Mucosa of rectum (tissue), 2 donors: Measurements from ENCODE around the gene GJA3.
A peak's percentile ranks its signal among the peaks of the same experiment; 100 is the strongest.

Experiments
- H3K27ac ChIP-seq, 2 donors: one replicate each; pipeline ENCODE4 v1.7.0; 2013; ENCODE audit warnings: inconsistent platforms in 2 of 2, low read depth in 2 of 2, low read length in 2 of 2
- H3K27me3 ChIP-seq, 2 donors: one replicate each; pipeline ENCODE4 v1.7.0; 2013; ENCODE audit warnings: low read length in 2 of 2; ENCODE audit not compliant: control insufficient read depth in 2 of 2, insufficient read depth in 2 of 2
- H3K36me3 ChIP-seq, 2 donors: one replicate each; pipeline ENCODE4 v1.7.0; 2013; ENCODE audit warnings: low read length in 2 of 2; ENCODE audit not compliant: control insufficient read depth in 2 of 2, insufficient read depth in 2 of 2
- H3K4me1 ChIP-seq, 2 donors: one replicate each; pipeline ENCODE4 v1.7.0; 2013; ENCODE audit warnings: low read length in 2 of 2, mild to moderate bottlenecking in 1 of 2; ENCODE audit not compliant: control insufficient read depth in 2 of 2, insufficient read depth in 2 of 2
- H3K4me3 ChIP-seq, 2 donors: one replicate each; pipeline ENCODE4 v1.7.0; 2013; ENCODE audit warnings: low read length in 2 of 2
- H3K9ac ChIP-seq, 2 donors: one replicate each; pipeline ENCODE4 v1.7.0; 2013; ENCODE audit warnings: low read length in 2 of 2, low read depth in 1 of 2, mild to moderate bottlenecking in 1 of 2
- H3K9me3 ChIP-seq, 2 donors: one replicate each; pipeline ENCODE4 v1.7.0; 2013; ENCODE audit warnings: low read length in 2 of 2; ENCODE audit not compliant: control insufficient read depth in 2 of 2
- donor health status: healthy.
- donor health status: Normal muscosa, but diverticular disease.

Gene GJA3

GRCh38 chr13:20129076-20129475 lies 31.8 kb downstream of the GJA3 start:
- Histone ChIP-seq H3K4me1 (peaks cover 10 to 11% of the 10 kb centered on the region in 2 donors), H3K9ac (peak overlapping the region in 1 of 2 donors; percentile 86), H3K9me3 (no peaks in the 10 kb centered on the region), H3K27me3 (no peaks in the 10 kb centered on the region), H3K36me3 (no peaks in the 10 kb centered on the region), H3K4me3 (peak overlapping the region; percentile 74 to 83), H3K27ac (no peak overlapping the region)

- peak overlapping the region; percentile 56 to 86 for H3K9ac ChIP-seq
- H3K27ac ChIP-seq: peak overlapping the region; percentile 77 to 81
- no peaks in the 10 kb centered on the region for H3K9me3 ChIP-seq
- peak overlapping the region; percentile 74 to 83 for H3K4me3 ChIP-seq
- no peaks in the 10 kb centered on the region for H3K36me3 ChIP-seq
- peaks cover 10 to 11% of the 10 kb centered on the region in 2 donors for H3K4me1 ChIP-seq
- no peaks in the 10 kb centered on the region for H3K27me3 ChIP-seq
Measured at GRCh38 chr13:20128459-20128931, 32.4 kb downstream of the GJA3 start.

- H3K4me3 ChIP-seq: peak overlapping the region; percentile 74 to 83
- no peaks in the 10 kb centered on the region for H3K36me3 ChIP-seq
- H3K9me3 ChIP-seq: no peaks in the 10 kb centered on the region
- H3K4me1 ChIP-seq: peaks cover 10 to 11% of the 10 kb centered on the region in 2 donors
- peak overlapping the region; percentile 77 to 81 for H3K27ac ChIP-seq
- no peaks in the 10 kb centered on the region for H3K27me3 ChIP-seq
- H3K9ac ChIP-seq: peak overlapping the region; percentile 74 to 86
Measured at GRCh38 chr13:20127562-20128458, 33.0 kb downstream of the GJA3 start.

- Histone ChIP-seq H3K27me3 (no peaks in the 10 kb centered on the region), H3K4me1 (peaks cover 10 to 11% of the 10 kb centered on the region in 2 donors), H3K9ac (peak overlapping the region; percentile 74 to 86), H3K9me3 (no peaks in the 10 kb centered on the region), H3K4me3 (peak overlapping the region; percentile 74 to 83), H3K27ac (peak overlapping the region; percentile 77 to 81), H3K36me3 (no peaks in the 10 kb centered on the region)
Measured at GRCh38 chr13:20127262-20127561, 33.6 kb downstream of the GJA3 start.

- no peaks in the 10 kb centered on the region for H3K9me3 ChIP-seq
- peaks cover 11% of the 10 kb centered on the region in 2 donors for H3K4me1 ChIP-seq
- no peak overlapping the region for H3K4me3 ChIP-seq
- H3K27ac ChIP-seq: no peak overlapping the region
- no peaks in the 10 kb centered on the region for H3K36me3 ChIP-seq
- no peak overlapping the region for H3K9ac ChIP-seq
- H3K27me3 ChIP-seq: no peaks in the 10 kb centered on the region
Measured at GRCh38 chr13:20126541-20127261, 34.2 kb downstream of the GJA3 start.

- H3K27me3 ChIP-seq: no peaks in the 10 kb centered on the region
- no peaks in the 10 kb centered on the region for H3K9me3 ChIP-seq
- no peak overlapping the region for H3K27ac ChIP-seq
- H3K4me3 ChIP-seq: no peak overlapping the region
- H3K36me3 ChIP-seq: no peaks in the 10 kb centered on the region
- H3K4me1 ChIP-seq: peaks cover 15 to 18% of the 10 kb centered on the region in 2 donors
- H3K9ac ChIP-seq: no peak overlapping the region
Measured at GRCh38 chr13:20125783-20126165, 35.1 kb downstream of the GJA3 start.

GRCh38 chr13:20125129-20125782 lies 35.6 kb downstream of the GJA3 start:
- H3K36me3 ChIP-seq: no peaks in the 10 kb centered on the region
- H3K27me3 ChIP-seq: no peaks in the 10 kb centered on the region
- H3K4me3 ChIP-seq: no peak overlapping the region
- H3K4me1 ChIP-seq: peaks cover 15 to 18% of the 10 kb centered on the region in 2 donors
- no peak overlapping the region for H3K27ac ChIP-seq
- H3K9ac ChIP-seq: no peak overlapping the region
- no peaks in the 10 kb centered on the region for H3K9me3 ChIP-seq

GRCh38 chr13:20124303-20124702 lies 36.5 kb downstream of the GJA3 start:
- H3K36me3 ChIP-seq: no peaks in the 10 kb centered on the region
- no peak overlapping the region for H3K4me3 ChIP-seq
- H3K4me1 ChIP-seq: peaks cover 23 to 26% of the 10 kb centered on the region in 2 donors
- H3K27ac ChIP-seq: no peak overlapping the region
- no peaks in the 10 kb centered on the region for H3K9me3 ChIP-seq
- no peaks in the 10 kb centered on the region for H3K27me3 ChIP-seq
- no peak overlapping the region for H3K9ac ChIP-seq

DNA sequence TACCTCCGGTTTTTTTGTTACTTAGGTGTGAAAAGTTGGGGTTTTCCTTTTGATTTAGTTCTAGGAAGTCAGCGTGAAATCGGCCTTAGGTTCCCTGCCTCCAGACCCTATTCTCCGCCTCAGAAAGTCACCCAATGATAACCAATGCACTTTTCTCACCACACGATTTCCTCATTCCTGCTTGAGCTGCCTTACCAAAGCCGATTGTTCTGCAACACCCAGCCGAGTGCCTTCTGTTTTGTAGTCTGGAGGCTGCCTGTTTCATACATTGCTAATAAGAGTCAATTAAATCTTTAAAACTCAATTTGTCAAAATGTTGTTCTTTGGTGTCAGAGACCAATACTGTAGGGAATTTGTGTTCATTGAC lies 39.7 kb downstream of the GJA3 start:
- Histone ChIP-seq H3K27ac (peak overlapping the region; percentile 62 to 82), H3K27me3 (no peaks in the 10 kb centered on the region), H3K4me1 (peaks cover 21 to 23% of the 10 kb centered on the region in 2 donors), H3K36me3 (no peaks in the 10 kb centered on the region), H3K9ac (peak overlapping the region; percentile 14 to 55), H3K4me3 (peak overlapping the region; percentile 55 to 60), H3K9me3 (no peaks in the 10 kb centered on the region)

DNA sequence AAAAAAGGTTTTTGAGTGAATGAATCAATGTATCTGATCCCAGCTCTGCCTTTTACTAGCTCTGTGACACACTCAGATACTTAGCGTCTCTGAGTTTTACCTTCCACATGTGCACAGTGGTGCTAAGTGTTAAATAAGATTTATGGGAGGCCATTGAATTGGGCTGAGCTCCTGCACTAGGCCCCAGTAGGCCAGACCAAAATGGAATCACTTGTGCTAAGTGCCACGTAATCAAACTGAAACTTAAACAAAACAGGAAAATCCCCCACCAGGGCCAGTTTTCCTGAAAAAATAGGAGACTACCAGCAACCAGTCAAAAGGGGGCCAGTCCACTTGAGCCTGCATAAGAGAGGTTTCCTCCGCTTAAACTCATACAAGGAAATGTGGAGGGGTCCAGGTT lies 40.9 kb downstream of the GJA3 start:
- H3K27ac ChIP-seq: peak overlapping the region; percentile 87 to 89

More for the DNA sequence above, 40.9 kb downstream of the GJA3 start:
- Histone ChIP-seq H3K36me3 (no peaks in the 10 kb centered on the region), H3K4me1 (peaks cover 16 to 19% of the 10 kb centered on the region in 2 donors), H3K9me3 (no peaks in the 10 kb centered on the region), H3K27me3 (no peaks in the 10 kb centered on the region), H3K4me3 (peak overlapping the region; percentile 59 to 60), H3K9ac (peak overlapping the region; percentile 38 to 73)
